ENCODE data around the gene LYPD5.

- TF ChIP-seq CTCF (IDR thresholded peaks at IDR 0.05): no peak
- no peak for TF ChIP-seq POLR2A (IDR thresholded peaks at IDR 0.05)
Observed at GRCh38 chr19:43760941-43761340, 41.3 kb downstream of the LYPD5 start.
